GM18498 (cell line): ENCODE measurements around the gene L3MBTL2.

Experiments
- ATAC-seq: cut with Tn5 transposase; IDR thresholded peaks from one replicate; pipeline ENCODE4 v1.9.1; 2021; ENCODE audit warnings: mild to moderate bottlenecking, moderate library complexity; ENCODE audit not compliant: unreplicated experiment

Gene L3MBTL2

GRCh38 chr22:41206719-41207118, 1.6 kb downstream of the L3MBTL2 start:
- ATAC-seq, result no peak

DNA sequence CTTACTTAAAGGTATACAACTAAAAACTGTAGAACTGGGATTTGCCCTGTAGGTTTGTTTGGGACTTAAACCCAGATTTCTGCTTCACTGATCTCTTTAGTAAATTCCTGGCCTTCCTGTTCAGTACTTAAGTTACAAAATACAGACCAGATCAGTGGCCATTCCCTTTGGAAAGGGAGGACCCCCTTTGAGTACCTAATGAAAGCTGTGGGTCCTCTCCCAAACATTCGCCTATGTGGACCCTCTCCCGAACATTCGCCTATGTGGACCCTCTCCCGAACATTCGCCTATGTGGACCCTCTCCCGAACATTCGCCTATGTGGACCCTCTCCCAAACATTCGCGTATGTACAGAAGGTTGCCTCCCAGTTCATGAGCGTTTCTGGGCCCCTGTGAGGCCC, 10.3 kb downstream of the L3MBTL2 start:
- ATAC-seq, result no peak

GRCh38 chr22:41215926-41216325, 10.8 kb downstream of the L3MBTL2 start:
- ATAC-seq, result no peak

GRCh38 chr22:41216984-41217383, 11.9 kb downstream of the L3MBTL2 start:
- no peak for ATAC-seq

DNA sequence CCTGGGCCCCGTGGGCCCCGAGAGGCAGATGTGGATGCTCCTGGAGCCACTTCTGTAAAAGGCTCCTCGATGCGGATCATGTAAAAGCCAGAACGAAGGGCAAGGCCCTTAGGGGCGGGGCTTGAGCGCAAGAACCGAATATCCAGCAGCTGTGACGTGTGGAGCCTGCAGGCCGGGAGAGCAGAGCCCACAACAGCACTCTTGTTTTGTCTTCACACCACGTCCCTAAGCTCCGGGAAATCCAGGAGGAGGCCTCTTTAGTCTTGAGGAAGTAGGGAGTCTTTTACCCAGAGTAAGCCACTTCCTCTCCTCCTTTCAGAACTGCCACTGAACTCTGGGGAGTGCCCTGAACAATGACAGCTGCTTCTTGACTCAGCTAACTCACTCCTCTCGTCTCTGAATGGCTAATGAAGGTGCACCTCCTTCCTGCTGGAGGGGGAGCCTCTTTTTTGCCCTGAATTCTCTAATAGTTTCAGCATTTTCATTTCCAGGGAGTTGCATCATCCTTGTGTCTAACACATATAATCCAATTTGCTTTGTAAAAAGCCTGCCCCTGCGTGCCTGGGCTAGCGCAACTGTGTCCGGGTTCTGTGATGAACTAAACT, 12.5 kb downstream of the L3MBTL2 start:
- peak; percentile 60 for ATAC-seq

DNA sequence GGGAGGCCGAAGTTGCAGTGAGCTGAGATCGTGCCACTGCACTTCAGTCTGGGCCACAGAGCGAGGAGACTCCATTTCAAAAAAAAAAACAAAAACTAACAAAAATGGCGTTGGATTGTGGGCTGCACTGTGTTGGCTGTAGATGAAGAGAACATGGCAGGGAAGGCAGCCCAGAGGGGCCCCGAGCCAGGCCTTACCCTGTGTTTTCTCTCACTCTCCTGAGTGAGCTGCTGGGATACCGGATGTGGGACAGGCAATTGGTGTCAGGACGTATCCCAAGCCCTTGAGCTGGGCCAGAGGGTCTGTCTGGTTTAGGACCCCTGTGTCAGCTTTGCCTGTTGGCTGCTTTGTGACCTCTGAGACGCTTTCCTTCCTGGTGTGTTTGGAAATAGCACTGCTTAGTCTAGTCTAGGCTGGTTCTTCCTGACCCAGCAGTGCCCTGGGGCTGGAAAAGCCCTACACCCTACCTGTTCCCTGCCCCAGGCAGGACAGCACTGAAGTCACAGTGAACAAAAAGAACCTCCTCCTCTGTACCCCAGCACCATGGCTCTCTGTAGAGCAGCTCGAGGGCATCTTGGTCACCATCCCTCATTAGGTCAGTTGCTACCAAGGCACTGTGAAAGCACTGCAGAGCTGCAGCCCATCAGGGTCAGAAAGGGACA, 17.9 kb downstream of the L3MBTL2 start:
- no peak for ATAC-seq

DNA sequence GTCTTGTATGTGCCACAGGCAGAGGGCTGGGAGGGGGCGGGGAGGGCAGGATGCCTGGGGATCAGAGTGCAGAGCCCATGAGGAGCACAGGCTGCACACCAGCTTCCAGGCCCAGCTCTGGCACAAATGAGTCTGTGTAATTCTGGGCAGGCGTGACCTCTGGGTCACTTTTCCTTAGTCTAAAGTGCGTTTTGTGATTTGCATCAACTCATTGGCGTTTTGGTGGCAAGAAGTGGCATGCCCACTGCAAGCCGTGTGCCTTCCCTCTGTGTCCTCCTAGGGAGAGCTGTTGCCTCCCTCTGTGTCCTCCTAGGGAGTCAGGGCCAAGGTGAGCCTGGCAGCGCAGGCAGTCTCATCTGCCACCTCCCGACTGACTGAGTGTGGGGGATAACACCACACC, 18.4 kb downstream of the L3MBTL2 start:
- no peak for ATAC-seq

GRCh38 chr22:41226723-41227655, 21.9 kb downstream of the L3MBTL2 start:
- no peak for ATAC-seq

DNA sequence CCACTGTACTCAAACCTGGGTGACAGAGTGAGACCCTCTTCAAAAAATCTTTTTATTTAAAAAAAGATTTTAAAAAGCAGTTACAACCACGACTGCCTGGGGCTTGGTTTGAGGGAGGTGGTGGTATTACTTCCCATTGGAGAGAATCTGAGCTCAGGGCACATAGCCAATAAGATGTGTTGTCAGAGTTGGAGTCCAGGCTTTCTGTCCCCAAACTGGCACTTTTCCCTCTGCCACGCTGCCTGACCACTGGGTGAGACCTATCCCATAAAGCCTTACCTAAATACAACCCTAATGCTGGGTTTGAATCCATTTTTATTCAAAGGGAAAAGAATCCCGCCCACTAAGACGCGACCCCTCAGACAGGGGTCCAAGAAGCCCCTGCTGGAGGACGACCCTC, 24.1 kb downstream of the L3MBTL2 start:
- ATAC-seq, result no peak

DNA sequence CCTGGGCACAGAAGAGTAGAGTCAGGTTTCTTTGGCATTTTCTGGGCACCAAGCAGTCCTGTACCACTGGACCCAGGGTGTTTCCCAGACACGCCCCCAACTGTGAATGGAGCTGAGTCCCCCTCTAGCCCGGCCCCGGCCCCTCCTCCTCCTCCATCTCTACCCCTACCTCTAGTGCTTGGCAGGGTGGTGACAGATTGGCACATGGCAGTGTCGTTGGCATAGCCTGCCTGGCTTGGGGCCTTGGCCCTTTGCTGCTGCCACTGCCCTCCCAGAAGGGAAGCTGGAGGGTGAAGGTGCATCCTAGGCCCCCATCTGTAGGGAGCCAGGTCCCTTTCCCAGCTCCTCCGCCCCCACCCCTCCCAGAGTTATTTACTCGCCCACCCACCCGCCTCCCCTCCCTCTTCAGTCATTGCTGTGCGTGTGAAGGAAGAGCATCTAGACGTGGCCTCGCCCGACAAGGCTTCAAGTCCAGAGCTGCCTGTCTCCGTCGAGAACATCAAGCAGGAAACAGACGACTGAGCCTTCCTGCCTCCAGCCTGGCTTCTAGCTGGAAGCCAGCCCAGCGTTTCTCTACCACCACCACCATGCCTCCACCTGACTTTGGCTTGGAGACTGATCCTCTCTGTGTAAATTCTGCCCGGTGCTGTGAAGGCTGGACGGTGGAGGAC, 24.8 kb downstream of the L3MBTL2 start:
- no peak for ATAC-seq

DNA sequence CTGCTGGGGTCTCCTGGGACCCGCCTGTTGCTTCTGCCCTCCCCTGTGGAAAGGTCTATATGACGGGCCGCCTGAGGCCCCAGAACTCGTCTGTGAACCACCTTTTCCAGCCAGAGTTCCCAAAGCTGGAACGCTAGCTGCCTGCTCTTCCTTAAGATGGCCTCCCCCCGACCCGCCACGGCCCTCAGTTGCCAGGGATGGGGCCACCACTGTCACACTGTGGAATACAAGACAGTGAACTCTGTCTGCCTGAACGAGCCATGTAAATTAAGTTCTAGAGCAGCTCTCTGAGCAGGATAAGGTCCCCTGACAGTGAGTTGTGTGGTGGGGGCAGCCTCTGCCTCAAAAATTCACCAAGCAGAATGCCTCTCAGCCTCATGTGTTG, 25.3 kb downstream of the L3MBTL2 start:
- ATAC-seq, result no peak

DNA sequence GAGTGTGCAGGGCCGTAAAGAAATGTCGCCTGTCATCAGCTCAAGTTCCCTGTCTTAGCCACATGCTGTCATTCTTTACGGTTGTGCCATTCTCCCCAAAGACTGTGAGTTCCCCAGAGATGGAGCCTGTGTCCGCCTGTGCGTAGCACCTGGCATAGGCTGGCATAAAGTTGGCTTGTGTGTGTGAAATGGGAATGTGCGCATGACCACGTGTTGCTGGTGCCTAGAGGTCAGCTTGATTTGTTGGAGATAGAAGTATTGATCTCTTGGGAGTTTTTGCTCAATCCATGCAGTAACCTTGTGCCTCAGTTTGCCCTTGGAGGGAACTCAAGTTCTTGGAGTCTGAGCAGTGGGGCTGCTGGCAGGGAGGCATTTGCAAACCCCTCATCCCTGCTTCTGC, 26.3 kb downstream of the L3MBTL2 start:
- ATAC-seq, result no peak

GRCh38 chr22:41234815-41235695, 29.9 kb downstream of the L3MBTL2 start:
- no peak for ATAC-seq

- no peak for ATAC-seq
Measured at GRCh38 chr22:41237036-41237706, 32.1 kb downstream of the L3MBTL2 start.

DNA sequence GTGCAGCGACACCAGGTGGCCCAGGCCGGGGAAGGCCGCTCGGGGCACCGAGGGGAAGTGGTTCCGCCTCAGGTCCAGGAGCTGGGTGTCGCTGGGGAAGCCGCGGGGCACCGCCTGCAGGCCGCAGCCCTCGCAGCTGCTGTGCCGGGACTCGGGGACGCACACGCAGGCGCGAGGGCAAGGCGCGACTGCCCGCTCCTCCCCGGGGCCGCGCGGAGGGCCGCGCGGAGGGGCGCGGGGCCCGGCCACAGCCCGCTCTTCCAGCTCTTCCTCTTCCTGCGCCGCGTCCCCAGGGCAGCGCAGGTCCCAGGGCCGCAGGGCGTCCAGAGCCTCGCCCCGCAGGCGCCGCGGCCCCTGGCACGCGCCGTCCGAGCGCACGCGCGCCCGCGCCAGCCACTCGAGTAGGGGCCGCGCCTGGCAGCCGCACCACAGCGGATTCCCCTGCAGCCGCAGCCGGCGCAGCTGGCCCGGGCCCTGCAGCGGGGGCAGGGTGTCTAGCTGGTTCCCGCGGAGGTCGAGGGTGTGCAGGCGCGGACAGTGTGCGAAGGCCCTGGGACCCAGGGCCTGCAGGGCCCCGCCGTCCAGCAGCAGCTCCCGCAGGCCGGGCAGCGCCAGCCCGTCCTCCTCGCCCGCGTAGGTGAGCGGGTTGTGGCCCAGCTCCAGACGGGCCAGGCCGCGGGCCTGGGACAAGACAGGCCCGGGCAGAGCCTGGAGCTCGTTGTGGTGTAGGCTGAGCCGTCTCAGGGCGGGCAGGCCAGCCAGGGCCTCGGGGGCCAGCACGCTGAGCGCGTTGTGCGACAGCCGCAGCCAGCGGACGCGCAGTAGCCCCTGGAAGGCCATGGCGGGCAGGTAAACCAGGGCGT, 32.8 kb downstream of the L3MBTL2 start:
- ATAC-seq, result peak; percentile 70

DNA sequence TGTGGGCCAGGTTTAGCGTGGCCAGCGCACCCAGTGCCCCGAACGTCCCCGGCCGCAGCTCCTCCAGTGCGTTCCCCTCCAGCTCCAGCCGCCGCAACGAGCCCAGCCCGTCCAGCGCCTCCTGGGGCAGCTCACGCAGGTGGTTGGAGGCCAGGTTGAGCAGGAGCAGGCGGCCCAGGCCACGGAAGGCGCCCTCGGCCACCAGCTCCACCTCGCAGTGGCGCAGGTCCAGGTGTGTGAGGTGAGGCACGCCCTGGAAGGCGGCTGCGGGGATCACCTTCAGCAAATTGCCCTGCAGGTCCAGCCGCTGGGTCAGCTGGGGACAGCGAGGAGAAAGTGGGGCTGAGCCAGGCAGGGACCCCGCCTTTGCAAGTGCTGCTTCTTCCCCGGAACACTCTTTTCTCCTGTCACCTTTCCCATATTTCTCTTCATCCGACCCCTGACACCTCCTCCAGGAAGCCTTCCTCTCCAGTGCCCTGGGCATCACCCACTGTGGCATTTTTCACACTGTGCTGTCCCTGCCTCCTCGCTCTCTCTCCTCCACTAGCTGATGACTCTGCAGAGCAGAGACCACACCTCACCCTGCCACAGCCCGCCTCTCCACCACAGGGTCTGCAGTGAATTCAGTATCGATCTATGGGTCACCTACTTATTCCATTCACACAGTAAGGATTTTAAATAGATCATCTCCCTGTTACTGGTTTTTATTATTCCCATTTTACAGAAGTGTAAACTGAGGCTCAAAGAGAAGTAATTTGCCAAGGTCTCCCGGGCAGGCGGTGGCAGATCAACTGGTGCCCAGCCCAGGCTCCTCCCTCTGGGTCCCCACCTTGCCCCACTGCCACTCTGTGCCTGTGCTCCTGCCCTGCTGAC, 33.7 kb downstream of the L3MBTL2 start:
- no peak for ATAC-seq

DNA sequence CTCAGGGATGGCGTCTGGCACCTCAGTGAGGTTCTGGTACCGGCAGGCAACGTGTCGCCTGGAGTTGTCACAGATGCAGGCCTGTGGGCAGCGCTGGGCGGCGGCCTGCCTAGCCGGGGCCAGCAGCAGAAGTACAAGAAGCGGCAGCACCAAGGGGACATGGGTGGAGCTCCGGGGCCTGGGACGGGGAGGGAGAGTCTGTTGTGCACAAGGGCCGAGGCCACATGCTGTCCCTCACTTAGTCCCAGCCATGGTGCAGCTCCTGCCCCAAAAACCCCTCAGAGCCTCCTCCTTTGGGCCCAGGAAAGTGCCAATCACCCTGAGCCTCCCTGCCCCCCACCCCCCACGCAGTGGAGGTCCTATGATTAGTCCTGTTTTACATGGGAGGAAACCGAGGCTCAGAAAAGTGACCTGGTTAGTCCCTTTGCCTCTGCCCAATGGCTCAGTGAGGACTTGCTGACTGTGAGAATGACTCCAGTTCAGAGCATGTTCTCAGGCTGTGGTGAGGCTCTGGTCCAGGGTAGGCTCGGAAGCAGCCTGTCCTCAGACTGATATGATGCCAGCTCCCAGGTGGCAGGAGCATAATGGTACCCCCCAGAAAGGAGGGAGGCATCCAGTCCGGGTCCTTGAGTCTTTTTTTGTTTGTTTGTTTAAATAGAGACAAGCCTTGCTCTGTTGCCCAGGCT, 34.5 kb downstream of the L3MBTL2 start:
- ATAC-seq, result no peak
